ENCODE results near the gene MMD2.

Gene MMD2

GRCh38 chr7:4883033-4883371 is 76.0 kb downstream of the MMD2 start:
- Histone ChIP-seq H3K9me3 (ENCODE audit: control insufficient read depth in 2 of 2, low read length in 2 of 2) (no peaks in the 10 kb centered on the region), H3K4me3 (ENCODE audit: low read length in 2 of 2) (peak overlapping the region; percentile 63 to 74), H3K4me1 (ENCODE audit: control insufficient read depth, insufficient read depth, low read length) (peaks cover 20% of the 10 kb centered on the region), H3K27me3 (ENCODE audit: control insufficient read depth in 1 of 2, insufficient read depth in 2 of 2, low read length in 2 of 2) (no peaks in the 10 kb centered on the region), H3K27ac (ENCODE audit: low read length) (peak overlapping the region; percentile 62), H3K9ac (ENCODE audit: low read length in 2 of 2) (peak overlapping the region; percentile 26 to 36), H3K36me3 (ENCODE audit: control insufficient read depth in 2 of 2, insufficient read depth in 2 of 2, low read length in 2 of 2) (no peaks in the 10 kb centered on the region)

GRCh38 chr7:4882169-4883032 is 76.6 kb downstream of the MMD2 start:
- peaks cover 20% of the 10 kb centered on the region for H3K4me1 ChIP-seq (ENCODE audit: control insufficient read depth, insufficient read depth, low read length)
- peak overlapping the region; percentile 63 to 74 for H3K4me3 ChIP-seq (ENCODE audit: low read length in 2 of 2)
- no peaks in the 10 kb centered on the region for H3K36me3 ChIP-seq (ENCODE audit: control insufficient read depth in 2 of 2, insufficient read depth in 2 of 2, low read length in 2 of 2)
- no peaks in the 10 kb centered on the region for H3K9me3 ChIP-seq (ENCODE audit: control insufficient read depth in 2 of 2, low read length in 2 of 2)
- peaks cover 0 to 1% of the 10 kb centered on the region in 2 donors for H3K27me3 ChIP-seq (ENCODE audit: control insufficient read depth in 1 of 2, insufficient read depth in 2 of 2, low read length in 2 of 2)
- peak overlapping the region; percentile 62 for H3K27ac ChIP-seq (ENCODE audit: low read length)
- H3K9ac ChIP-seq (ENCODE audit: low read length in 2 of 2) = peak overlapping the region; percentile 26 to 36

GRCh38 chr7:4880218-4880617 is 78.8 kb downstream of the MMD2 start:
- H3K36me3 ChIP-seq (ENCODE audit: control insufficient read depth in 2 of 2, insufficient read depth in 2 of 2, low read length in 2 of 2) = no peaks in the 10 kb centered on the region
- peaks cover 0 to 2% of the 10 kb centered on the region in 2 donors for H3K27me3 ChIP-seq (ENCODE audit: control insufficient read depth in 1 of 2, insufficient read depth in 2 of 2, low read length in 2 of 2)
- H3K27ac ChIP-seq (ENCODE audit: low read length) = no peak overlapping the region
- H3K9me3 ChIP-seq (ENCODE audit: control insufficient read depth in 2 of 2, low read length in 2 of 2) = no peaks in the 10 kb centered on the region
- no peak overlapping the region for H3K4me3 ChIP-seq (ENCODE audit: low read length in 2 of 2)
- H3K4me1 ChIP-seq (ENCODE audit: control insufficient read depth, insufficient read depth, low read length) = peaks cover 20% of the 10 kb centered on the region
- H3K9ac ChIP-seq (ENCODE audit: low read length in 2 of 2) = no peak overlapping the region

- H3K4me3 ChIP-seq (ENCODE audit: low read length in 2 of 2) = no peak overlapping the region
- H3K9ac ChIP-seq (ENCODE audit: low read length in 2 of 2) = no peak overlapping the region
- no peaks in the 10 kb centered on the region for H3K9me3 ChIP-seq (ENCODE audit: control insufficient read depth in 2 of 2, low read length in 2 of 2)
- H3K27me3 ChIP-seq (ENCODE audit: control insufficient read depth in 1 of 2, insufficient read depth in 2 of 2, low read length in 2 of 2) = peaks cover 0 to 2% of the 10 kb centered on the region in 2 donors
- no peaks in the 10 kb centered on the region for H3K36me3 ChIP-seq (ENCODE audit: control insufficient read depth in 2 of 2, insufficient read depth in 2 of 2, low read length in 2 of 2)
- H3K27ac ChIP-seq (ENCODE audit: low read length) = no peak overlapping the region
- H3K4me1 ChIP-seq (ENCODE audit: control insufficient read depth, insufficient read depth, low read length) = peaks cover 20% of the 10 kb centered on the region
These were observed 79.4 kb downstream of the MMD2 start for GRCh38 chr7:4879396-4880081.

- H3K27me3 ChIP-seq (ENCODE audit: control insufficient read depth in 1 of 2, insufficient read depth in 2 of 2, low read length in 2 of 2) = peaks cover 0 to 2% of the 10 kb centered on the region in 2 donors
- no peak overlapping the region for H3K9ac ChIP-seq (ENCODE audit: low read length in 2 of 2)
- no peak overlapping the region for H3K4me3 ChIP-seq (ENCODE audit: low read length in 2 of 2)
- no peak overlapping the region for H3K27ac ChIP-seq (ENCODE audit: low read length)
- H3K36me3 ChIP-seq (ENCODE audit: control insufficient read depth in 2 of 2, insufficient read depth in 2 of 2, low read length in 2 of 2) = no peaks in the 10 kb centered on the region
- H3K9me3 ChIP-seq (ENCODE audit: control insufficient read depth in 2 of 2, low read length in 2 of 2) = no peaks in the 10 kb centered on the region
- peaks cover 20% of the 10 kb centered on the region for H3K4me1 ChIP-seq (ENCODE audit: control insufficient read depth, insufficient read depth, low read length)
These were observed 80.4 kb downstream of the MMD2 start for GRCh38 chr7:4878336-4879335.

- H3K36me3 ChIP-seq (ENCODE audit: control insufficient read depth in 2 of 2, insufficient read depth in 2 of 2, low read length in 2 of 2) = no peaks in the 10 kb centered on the region
- no peak overlapping the region for H3K27ac ChIP-seq (ENCODE audit: low read length)
- H3K9me3 ChIP-seq (ENCODE audit: control insufficient read depth in 2 of 2, low read length in 2 of 2) = no peaks in the 10 kb centered on the region
- H3K9ac ChIP-seq (ENCODE audit: low read length in 2 of 2) = no peak overlapping the region
- H3K27me3 ChIP-seq (ENCODE audit: control insufficient read depth in 1 of 2, insufficient read depth in 2 of 2, low read length in 2 of 2) = peaks cover 0 to 6% of the 10 kb centered on the region in 2 donors
- no peak overlapping the region for H3K4me3 ChIP-seq (ENCODE audit: low read length in 2 of 2)
- peaks cover 4% of the 10 kb centered on the region for H3K4me1 ChIP-seq (ENCODE audit: control insufficient read depth, insufficient read depth, low read length)
These were observed 82.4 kb downstream of the MMD2 start for GRCh38 chr7:4876586-4876985.

GRCh38 chr7:4875391-4875790 is 83.6 kb downstream of the MMD2 start:
- H3K36me3 ChIP-seq (ENCODE audit: control insufficient read depth in 2 of 2, insufficient read depth in 2 of 2, low read length in 2 of 2) = no peaks in the 10 kb centered on the region
- H3K27ac ChIP-seq (ENCODE audit: low read length) = no peak overlapping the region
- H3K4me3 ChIP-seq (ENCODE audit: low read length in 2 of 2) = no peak overlapping the region
- peaks cover 0 to 6% of the 10 kb centered on the region in 2 donors for H3K27me3 ChIP-seq (ENCODE audit: control insufficient read depth in 1 of 2, insufficient read depth in 2 of 2, low read length in 2 of 2)
- H3K4me1 ChIP-seq (ENCODE audit: control insufficient read depth, insufficient read depth, low read length) = peaks cover 3% of the 10 kb centered on the region
- H3K9ac ChIP-seq (ENCODE audit: low read length in 2 of 2) = no peak overlapping the region
- no peaks in the 10 kb centered on the region for H3K9me3 ChIP-seq (ENCODE audit: control insufficient read depth in 2 of 2, low read length in 2 of 2)

- H3K4me3 ChIP-seq (ENCODE audit: low read length in 2 of 2) = no peak overlapping the region
- peaks cover 0 to 6% of the 10 kb centered on the region in 2 donors for H3K27me3 ChIP-seq (ENCODE audit: control insufficient read depth in 1 of 2, insufficient read depth in 2 of 2, low read length in 2 of 2)
- H3K27ac ChIP-seq (ENCODE audit: low read length) = no peak overlapping the region
- H3K9ac ChIP-seq (ENCODE audit: low read length in 2 of 2) = no peak overlapping the region
- H3K4me1 ChIP-seq (ENCODE audit: control insufficient read depth, insufficient read depth, low read length) = no peaks in the 10 kb centered on the region
- H3K36me3 ChIP-seq (ENCODE audit: control insufficient read depth in 2 of 2, insufficient read depth in 2 of 2, low read length in 2 of 2) = no peaks in the 10 kb centered on the region
- H3K9me3 ChIP-seq (ENCODE audit: control insufficient read depth in 2 of 2, low read length in 2 of 2) = peaks cover 0 to 2% of the 10 kb centered on the region in 2 donors
These were observed 85.7 kb downstream of the MMD2 start for GRCh38 chr7:4873071-4873944.

- H3K4me1 ChIP-seq (ENCODE audit: control insufficient read depth, insufficient read depth, low read length) = no peaks in the 10 kb centered on the region
- peaks cover 0 to 3% of the 10 kb centered on the region in 2 donors for H3K9me3 ChIP-seq (ENCODE audit: control insufficient read depth in 2 of 2, low read length in 2 of 2)
- H3K27me3 ChIP-seq (ENCODE audit: control insufficient read depth in 1 of 2, insufficient read depth in 2 of 2, low read length in 2 of 2) = peaks cover 0 to 4% of the 10 kb centered on the region in 2 donors
- H3K4me3 ChIP-seq (ENCODE audit: low read length in 2 of 2) = no peak overlapping the region
- no peaks in the 10 kb centered on the region for H3K36me3 ChIP-seq (ENCODE audit: control insufficient read depth in 2 of 2, insufficient read depth in 2 of 2, low read length in 2 of 2)
- no peak overlapping the region for H3K9ac ChIP-seq (ENCODE audit: low read length in 2 of 2)
- no peak overlapping the region for H3K27ac ChIP-seq (ENCODE audit: low read length)
These were observed 86.9 kb downstream of the MMD2 start for GRCh38 chr7:4871930-4872675.
